HCT116 (cell line): ENCODE results near the gene ATP1A2. TPM values are rescaled to one million over a fixed set of nuclear protein-coding genes. Genes with fewer than 3 reads are reported as not detected.

Source experiments
- ATAC-seq: fragments of 200-7000 bp; cut with Tn5 transposase; 2 replicates; pipeline ENCODE4 v1.9.1; 2020; ENCODE audit warnings: mild to moderate bottlenecking, moderate library complexity
- BruUV-seq: library from RNA; stranded (reverse); fragments of 400-500 nt; replicated peaks from 2 replicates; lab custom pipeline; 2021; lab: Mats Ljungman, UMichigan
- CTCF ChIA-PET: fragments of 300-600 bp; sonication (Branson Sonifier 250); formaldehyde crosslinking; loops from one replicate; lab custom pipeline; 2021; ENCODE audit warnings: antibody characterized with exemption; lab: Charles Lee
- POLR2A ChIA-PET: fragments of 300-600, 350-600 bp; sonication (Branson Sonifier 250); formaldehyde crosslinking; loops from one replicate; lab custom pipeline; 2021; ENCODE audit warnings: antibody characterized with exemption; lab: Charles Lee
- RAD21 ChIA-PET, 2 experiments: fragments of 300-600 bp; sonication (Branson Sonifier 250); formaldehyde crosslinking; loops; one replicate each; lab custom pipeline; 2023; ENCODE audit warnings: low total read pairs in 2 of 2; ENCODE audit not compliant: uncharacterized antibody in 2 of 2, unreplicated experiment in 2 of 2, low non-redundant PET in 1 of 2; lab: Charles Lee
- DNase-seq: peaks from one replicate; pipeline ENCODE4 v3.0.0-alpha.2; 2010; ENCODE audit warnings: low read depth, low spot score
- H2AFZ ChIP-seq: fragments of 200-600 bp; shearing (Covaris generic), sonication (generic); 2 replicates; pipeline ENCODE4 v1.6.1; 2017; ENCODE audit warnings: low read depth, mixed run types, mixed read lengths, antibody characterized with exemption, low read length; ENCODE audit not compliant: poor library complexity, severe bottlenecking
- H3K27ac ChIP-seq: 2 replicates; pipeline ENCODE4 v1.5.1; 2012; ENCODE audit warnings: low read depth, low read length
- H3K27me3 ChIP-seq: fragments of 200-600 bp; sonication (generic); 2 replicates; pipeline ENCODE4 v1.6.1; 2016; ENCODE audit warnings: mixed run types, low read length, mixed read lengths; ENCODE audit not compliant: insufficient read depth
- H3K36me3 ChIP-seq, 2 experiments: fragments of 200-500 bp in 1 of 2; fragments of 200-600 bp in 1 of 2; sonication (Bioruptor generic) in 1 of 2; sonication (generic) in 1 of 2; 2 replicates each; pipeline versions ENCODE4 v1.5.1 to v1.6.1; 2014 to 2016; ENCODE audit warnings: low read length in 2 of 2, inconsistent platforms in 1 of 2, mixed read lengths in 1 of 2, mixed run types in 1 of 2; ENCODE audit not compliant: insufficient read depth in 2 of 2, control insufficient read depth in 1 of 2
- H3K4me1 ChIP-seq, 2 experiments: fragments of 200-600 bp in 1 of 2; sonication (generic) in 1 of 2; 2 replicates each; pipeline versions ENCODE4 v1.5.1 to v1.6.1; 2012 to 2017; ENCODE audit warnings: low read length in 2 of 2, inconsistent platforms in 1 of 2, mild to moderate bottlenecking in 1 of 2, mixed read lengths in 1 of 2, mixed run types in 1 of 2, moderate library complexity in 1 of 2; ENCODE audit not compliant: insufficient read depth in 2 of 2, control insufficient read depth in 1 of 2
- H3K4me2 ChIP-seq: fragments of 200-600 bp; sonication (generic); 2 replicates; pipeline ENCODE4 v1.6.1; 2017; ENCODE audit warnings: mixed run types, low read length, mixed read lengths
- H3K4me3 ChIP-seq, 2 experiments: fragments of 200-600 bp in 1 of 2; sonication (generic) in 1 of 2; replicated peaks in 1 of 2; 2 replicates each; pipeline ENCODE4 v1.5.1; 2011 to 2016; ENCODE audit warnings: low read length in 2 of 2, control low read depth in 1 of 2, low read depth in 1 of 2, mild to moderate bottlenecking in 1 of 2, mixed read lengths in 1 of 2, mixed run types in 1 of 2
- H3K79me2 ChIP-seq: fragments of 200-600 bp; sonication (generic); 2 replicates; pipeline ENCODE4 v1.6.1; 2017; ENCODE audit warnings: mild to moderate bottlenecking, mixed run types, low read length, moderate library complexity, mixed read lengths; ENCODE audit not compliant: insufficient read depth
- H3K9ac ChIP-seq: fragments of 200-600 bp; sonication (generic); 2 replicates; pipeline ENCODE4 v1.6.1; 2016; ENCODE audit warnings: low read length, mixed read lengths
- H3K9me2 ChIP-seq: fragments of 200-600 bp; sonication (generic), shearing (Covaris generic); 2 replicates; pipeline ENCODE4 v1.6.1; 2017; ENCODE audit warnings: mixed run types, mild to moderate bottlenecking, moderate library complexity; ENCODE audit not compliant: insufficient read depth
- H3K9me3 ChIP-seq, 2 experiments: fragments of 200-500 bp in 1 of 2; fragments of 200-600 bp in 1 of 2; sonication (Bioruptor generic) in 1 of 2; sonication (generic) in 1 of 2; 2 replicates each; pipeline ENCODE4 v1.6.1; 2014 to 2017; ENCODE audit warnings: low read length in 2 of 2, mixed read lengths in 2 of 2, inconsistent platforms in 1 of 2, low read depth in 1 of 2, mild to moderate bottlenecking in 1 of 2, mixed run types in 1 of 2, moderate library complexity in 1 of 2; ENCODE audit not compliant: control insufficient read depth in 1 of 2, insufficient read depth in 1 of 2
- H4K20me1 ChIP-seq: fragments of 200-600 bp; sonication (generic), shearing (Covaris generic); 2 replicates; pipeline ENCODE4 v1.6.1; 2017; ENCODE audit warnings: mixed run types, mild to moderate bottlenecking, moderate library complexity; ENCODE audit not compliant: insufficient read depth
- ATF3 ChIP-seq: IDR thresholded peaks from 2 replicates; pipeline ENCODE4 v1.6.1; 2012
- ELF1 ChIP-seq: IDR thresholded peaks from 2 replicates; pipeline ENCODE4 v1.6.1; 2012; ENCODE audit warnings: low read depth, borderline replicate concordance
- EZH2phosphoT487 ChIP-seq: fragments of 200-600 bp; IDR thresholded peaks from 2 replicates; pipeline ENCODE4 v1.6.1; 2018; ENCODE audit warnings: antibody characterized with exemption, borderline replicate concordance
- POLR2A ChIP-seq: IDR thresholded peaks from 2 replicates; pipeline ENCODE4 v1.7.0; 2011; ENCODE audit warnings: borderline replicate concordance; ENCODE audit not compliant: insufficient read depth, insufficient read length; ENCODE audit errors: extremely low read depth
- RAD21 ChIP-seq: IDR thresholded peaks from 2 replicates; pipeline ENCODE4 v1.6.1; 2012; ENCODE audit warnings: low read depth, mild to moderate bottlenecking
- ZBTB33 ChIP-seq: IDR thresholded peaks from 2 replicates; pipeline ENCODE4 v1.6.1; 2011; ENCODE audit warnings: mild to moderate bottlenecking, low read length, moderate library complexity; ENCODE audit not compliant: insufficient replicate concordance; ENCODE audit errors: extremely low read depth
- ZFX ChIP-seq: fragments of 450-650 bp; IDR thresholded peaks from 2 replicates; pipeline ENCODE4 v1.6.1; 2017
- intact Hi-C: fragments of 100-400 bp; cut with micrococcal nuclease; formaldehyde crosslinking; loops from 2 replicates; pipeline ENCODE4 v1.10.0; 2022
- total RNA-seq: library from RNA; stranded (reverse); gene quantifications from one replicate; pipeline ENCODE4 v1.2.1, GENCODE V29; 2021; ENCODE audit not compliant: unreplicated experiment

Gene ATP1A2
- total RNA-seq, 1 experiment from 2014 or later, result not detected

GRCh38 chr1:160179336-160179735 is 63.8 kb downstream of the ATP1A2 start:
- no peaks in the 10 kb centered on the region for H3K9me3 ChIP-seq
- ATAC-seq (no peak), DNase-seq (no peak)
- no peak overlapping the region for H2AFZ ChIP-seq
- no peaks in the 10 kb centered on the region for H3K36me3 ChIP-seq
- no peak overlapping the region for H3K4me2 ChIP-seq
- no peaks in the 10 kb centered on the region for H3K79me2 ChIP-seq
- RAD21 ChIA-PET, result no interaction called here
- H3K4me1 ChIP-seq, result no peaks in the 10 kb centered on the region
- POLR2A ChIA-PET, result no interaction called here
- H3K9me2 ChIP-seq, result no peaks in the 10 kb centered on the region
- no peak overlapping the region for H3K27ac ChIP-seq
- intact Hi-C loops, result no loop called here
- TF ChIP-seq ZFX (no peak), POLR2A (no peak)
- CTCF ChIA-PET, result interaction anchor here (0.9 to 1.5 kb wide), 2 partner anchors 14 to 73 kb away, joined by 3 to 6 read pairs; no protein-coding TSS in a partner anchor
- no peak overlapping the region for H3K9ac ChIP-seq
- H4K20me1 ChIP-seq, result no peaks in the 10 kb centered on the region
- BruUV-seq, result no TSS peak
- no peaks in the 10 kb centered on the region; the same call in 1 of the 2 replicates for H3K27me3 ChIP-seq
- no peak overlapping the region for H3K4me3 ChIP-seq

GRCh38 chr1:160186246-160186645 is 70.7 kb downstream of the ATP1A2 start:
- Histone ChIP-seq H3K9ac (no peak overlapping the region), H4K20me1 (no peaks in the 10 kb centered on the region), H3K4me3 (no peak overlapping the region)
- no TSS peak for BruUV-seq
- ATAC-seq, result no peak
- POLR2A ChIA-PET, result no interaction called here
- TF ChIP-seq RAD21, result no peak
- TF ChIP-seq ZBTB33, result no peak
- TF ChIP-seq ELF1, result no peak
- TF ChIP-seq ATF3, result no peak
- TF ChIP-seq EZH2phosphoT487, result no peak
- TF ChIP-seq, all 23 proteins: peak for 0
- Histone ChIP-seq H3K79me2 (no peaks in the 10 kb centered on the region), H3K4me2 (no peak overlapping the region), H3K27ac (no peak overlapping the region), H3K9me3 (no peaks in the 10 kb centered on the region), H2AFZ (no peak overlapping the region), H3K36me3 (no peaks in the 10 kb centered on the region), H3K9me2 (no peaks in the 10 kb centered on the region), H3K27me3 (no peaks in the 10 kb centered on the region), H3K4me1 (no peaks in the 10 kb centered on the region)
- CTCF ChIA-PET, result no interaction called here
- intact Hi-C loops, result no loop called here
- no peak for DNase-seq
- RAD21 ChIA-PET, result no interaction called here
